ENCODE measurements around the gene OR5AK2. TPM values are rescaled to one million over a fixed set of nuclear protein-coding genes. Genes with fewer than 3 reads are reported as not detected.
"Not testable (repeated sequence)": the region's sequence is repeated elsewhere in the genome, so short reads cannot be mapped to it uniquely, and the experiment has no call there.

OR5AK2 gene, protein sequence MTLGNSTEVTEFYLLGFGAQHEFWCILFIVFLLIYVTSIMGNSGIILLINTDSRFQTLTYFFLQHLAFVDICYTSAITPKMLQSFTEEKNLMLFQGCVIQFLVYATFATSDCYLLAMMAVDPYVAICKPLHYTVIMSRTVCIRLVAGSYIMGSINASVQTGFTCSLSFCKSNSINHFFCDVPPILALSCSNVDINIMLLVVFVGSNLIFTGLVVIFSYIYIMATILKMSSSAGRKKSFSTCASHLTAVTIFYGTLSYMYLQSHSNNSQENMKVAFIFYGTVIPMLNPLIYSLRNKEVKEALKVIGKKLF
- not detected in 2 replicates for polyA plus RNA-seq (2013)

DNA sequence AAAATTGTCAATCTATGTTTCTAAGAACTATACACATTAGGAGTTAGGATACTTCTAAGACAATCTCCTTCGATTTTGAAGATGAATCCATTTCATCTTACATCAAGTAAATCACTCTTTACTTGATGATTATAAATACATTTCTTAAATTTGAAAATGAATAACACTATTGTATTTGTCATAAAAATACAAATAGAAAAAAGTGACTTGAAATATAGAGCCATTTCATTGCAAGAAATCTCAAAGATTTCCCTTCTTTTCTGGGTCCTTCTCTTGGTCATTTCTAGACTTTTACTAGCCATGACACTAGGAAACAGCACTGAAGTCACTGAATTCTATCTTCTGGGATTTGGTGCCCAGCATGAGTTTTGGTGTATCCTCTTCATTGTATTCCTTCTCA is at the start of gene OR5AK2:
Gene OR5AK2 (plus strand): TSS at position 301 of the 400 bp plus-strand sequence. CDS start 0 bp downstream, at position 301.
- Histone ChIP-seq H3K4ac (ENCODE audit: low read depth, low read length) (no peak within 1 kb of the TSS), H3K4me2 (ENCODE audit: low read length) (no peak within 1 kb of the TSS), H2BK5ac (ENCODE audit: low read depth, low read length, poor library complexity) (no peak within 1 kb of the TSS), H2BK120ac (ENCODE audit: insufficient read depth, low read length, poor library complexity) (no peak within 1 kb of the TSS), H3K14ac (ENCODE audit: low read length) (no peak within 1 kb of the TSS), H3K27me3 (ENCODE audit: insufficient read depth, low read length) (no peaks in the 10 kb centered on the region), H3K4me1 (ENCODE audit: control insufficient read depth in 1 of 2, insufficient read depth in 2 of 2, low read length in 2 of 2) (no peaks in the 10 kb centered on the region), H3K27ac (ENCODE audit: low read depth, low read length) (no peak within 1 kb of the TSS), H2AFZ (ENCODE audit: insufficient read depth, low read length, poor library complexity) (no peak within 1 kb of the TSS), H3K9ac (ENCODE audit: low read length) (no peak within 1 kb of the TSS), H3K4me3 (ENCODE audit: low read depth, low read length) (no peak within 1 kb of the TSS), H3K18ac (ENCODE audit: low read length) (no peak within 1 kb of the TSS), H3K9me3 (ENCODE audit: insufficient read depth, low read depth, low read length) (no peaks in the 10 kb centered on the region), H2AK5ac (ENCODE audit: low read length) (no peak within 1 kb of the TSS), H2BK12ac (ENCODE audit: low read length) (no peak within 1 kb of the TSS), H4K91ac (ENCODE audit: low read depth, low read length) (no peak within 1 kb of the TSS), H4K12ac (ENCODE audit: low read depth, low read length) (no peak within 1 kb of the TSS), H3K79me2 (ENCODE audit: control insufficient read depth, insufficient read depth, low read length, poor library complexity) (no peaks in the 10 kb centered on the region), H3K23ac (ENCODE audit: low read length) (no peak within 1 kb of the TSS), H3K79me1 (ENCODE audit: low read length) (no peaks in the 10 kb centered on the region), H4K8ac (ENCODE audit: low read depth, low read length) (no peak within 1 kb of the TSS), H3K36me3 (ENCODE audit: control insufficient read depth in 1 of 2, insufficient read depth in 2 of 2, low read length in 2 of 2) (no peaks in the 10 kb centered on the region)
- no peak for DNase-seq
- WGBS (ENCODE audit: extremely low coverage, insufficient coverage, insufficient read length) = no CpG with 5 or more reads among the region's 1 CpG

DNA sequence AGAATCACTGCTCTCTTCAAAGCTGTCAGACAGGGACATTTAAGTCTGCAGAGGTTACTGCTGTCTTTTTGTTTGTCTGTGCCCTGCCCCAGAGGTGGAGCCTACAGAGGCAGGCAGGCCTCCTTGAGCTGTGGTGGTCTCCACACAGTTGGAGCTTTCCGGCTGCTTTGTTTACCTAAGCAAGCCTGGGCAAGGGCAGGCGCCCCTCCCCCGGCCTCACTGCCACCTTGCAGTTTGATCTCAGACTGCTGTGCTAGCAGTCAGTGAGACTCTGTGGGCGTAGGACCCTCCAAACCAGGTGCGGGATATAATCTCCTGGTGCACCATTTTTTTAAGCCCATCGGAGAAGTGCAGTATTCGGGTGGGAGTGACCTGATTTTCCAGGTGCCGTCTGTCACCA is 43.2 kb upstream of the OR5AK2 start:
- H3K27ac ChIP-seq (ENCODE audit: low read depth, low read length); H3K18ac ChIP-seq (ENCODE audit: low read length); H3K14ac ChIP-seq (ENCODE audit: low read length); DNase-seq; H2AFZ ChIP-seq (ENCODE audit: insufficient read depth, low read length, poor library complexity); H2AK5ac ChIP-seq (ENCODE audit: low read length); H3K79me1 ChIP-seq (ENCODE audit: low read length); H3K9me3 ChIP-seq (ENCODE audit: insufficient read depth, low read depth, low read length); H3K36me3 ChIP-seq (ENCODE audit: control insufficient read depth in 1 of 2, insufficient read depth in 2 of 2, low read length in 2 of 2); H3K79me2 ChIP-seq (ENCODE audit: control insufficient read depth, insufficient read depth, low read length, poor library complexity); H4K12ac ChIP-seq (ENCODE audit: low read depth, low read length); H3K9ac ChIP-seq (ENCODE audit: low read length); H3K23ac ChIP-seq (ENCODE audit: low read length); H2BK12ac ChIP-seq (ENCODE audit: low read length); H2BK120ac ChIP-seq (ENCODE audit: insufficient read depth, low read length, poor library complexity); H4K8ac ChIP-seq (ENCODE audit: low read depth, low read length); H3K27me3 ChIP-seq (ENCODE audit: insufficient read depth, low read length); H3K4ac ChIP-seq (ENCODE audit: low read depth, low read length); H3K4me1 ChIP-seq (ENCODE audit: control insufficient read depth in 1 of 2, insufficient read depth in 2 of 2, low read length in 2 of 2); H3K4me2 ChIP-seq (ENCODE audit: low read length); H3K4me3 ChIP-seq (ENCODE audit: low read depth, low read length); H4K91ac ChIP-seq (ENCODE audit: low read depth, low read length); H2BK5ac ChIP-seq (ENCODE audit: low read depth, low read length, poor library complexity): not testable (repeated sequence)
- no CpG with 5 or more reads among the region's 8 CpGs for WGBS (ENCODE audit: extremely low coverage, insufficient coverage, insufficient read length)

DNA sequence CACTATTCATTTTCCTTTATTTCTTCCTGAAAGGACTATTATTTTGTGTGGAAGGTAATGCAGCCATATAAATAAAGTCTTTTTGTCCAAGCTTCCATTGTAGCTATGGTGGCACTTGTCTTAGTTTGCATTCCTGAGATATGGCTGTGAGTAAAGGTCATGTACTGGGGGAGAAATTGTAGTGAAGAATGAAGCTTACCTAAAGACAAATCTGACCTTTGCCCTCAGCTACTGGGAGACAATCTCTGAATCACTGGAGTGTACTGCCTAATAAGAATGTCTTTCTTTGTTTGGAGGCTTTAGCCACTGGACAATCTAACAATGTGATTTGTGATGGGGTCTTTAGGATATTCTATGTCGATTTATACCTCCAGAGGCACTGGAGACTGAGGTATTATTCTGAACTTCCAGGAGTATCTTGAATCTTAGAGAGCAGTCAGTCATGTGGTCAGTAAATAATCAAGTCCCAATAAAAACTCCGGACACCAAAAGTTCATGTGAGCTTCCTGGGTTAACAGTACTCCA is 39.7 kb upstream of the OR5AK2 start:
- Histone ChIP-seq H3K9me3 (ENCODE audit: insufficient read depth, low read depth, low read length) (peaks cover 2% of the 10 kb centered on the region), H2BK12ac (ENCODE audit: low read length) (no peak overlapping the region), H2AK5ac (ENCODE audit: low read length) (no peak overlapping the region), H2AFZ (ENCODE audit: insufficient read depth, low read length, poor library complexity) (no peak overlapping the region), H3K9ac (ENCODE audit: low read length) (no peak overlapping the region), H3K79me2 (ENCODE audit: control insufficient read depth, insufficient read depth, low read length, poor library complexity) (no peaks in the 10 kb centered on the region), H3K18ac (ENCODE audit: low read length) (no peak overlapping the region), H2BK5ac (ENCODE audit: low read depth, low read length, poor library complexity) (no peak overlapping the region), H2BK120ac (ENCODE audit: insufficient read depth, low read length, poor library complexity) (no peak overlapping the region), H3K4me1 (ENCODE audit: control insufficient read depth in 1 of 2, insufficient read depth in 2 of 2, low read length in 2 of 2) (no peaks in the 10 kb centered on the region), H3K79me1 (ENCODE audit: low read length) (no peaks in the 10 kb centered on the region), H3K14ac (ENCODE audit: low read length) (no peak overlapping the region), H3K27ac (ENCODE audit: low read depth, low read length) (no peak overlapping the region), H3K4ac (ENCODE audit: low read depth, low read length) (no peak overlapping the region), H3K27me3 (ENCODE audit: insufficient read depth, low read length) (no peaks in the 10 kb centered on the region), H3K4me3 (ENCODE audit: low read depth, low read length) (no peak overlapping the region), H3K36me3 (ENCODE audit: control insufficient read depth in 1 of 2, insufficient read depth in 2 of 2, low read length in 2 of 2) (peaks cover 1% of the 10 kb centered on the region in 2 experiments), H3K4me2 (ENCODE audit: low read length) (no peak overlapping the region), H4K12ac (ENCODE audit: low read depth, low read length) (no peak overlapping the region), H3K23ac (ENCODE audit: low read length) (no peak overlapping the region), H4K8ac (ENCODE audit: low read depth, low read length) (no peak overlapping the region), H4K91ac (ENCODE audit: low read depth, low read length) (no peak overlapping the region)
- WGBS (ENCODE audit: extremely low coverage, insufficient coverage, insufficient read length) = no CpG with 5 or more reads among the region's 2 CpGs
- DNase-seq = no peak

DNA sequence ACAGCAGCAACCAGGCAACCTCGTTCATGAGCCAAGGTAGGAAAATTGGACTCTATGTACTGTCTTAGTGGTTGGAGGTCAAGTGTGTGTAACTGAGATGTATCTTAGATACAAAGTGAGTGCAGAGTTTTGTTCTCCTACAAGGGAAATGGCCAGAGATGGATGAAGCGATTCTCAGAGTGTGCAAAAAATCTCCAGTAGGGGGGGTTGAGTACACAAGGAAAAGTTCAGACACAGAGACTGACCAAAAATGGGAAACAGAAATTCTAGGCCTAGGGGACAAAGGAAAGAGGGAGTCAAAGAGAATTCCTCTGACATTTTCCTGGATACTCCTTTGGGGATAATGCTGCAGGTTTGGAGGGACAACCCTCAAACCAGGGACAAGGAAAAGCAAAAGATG is 38.2 kb upstream of the OR5AK2 start:
- Histone ChIP-seq H3K79me2 (ENCODE audit: control insufficient read depth, insufficient read depth, low read length, poor library complexity) (no peaks in the 10 kb centered on the region), H3K9ac (ENCODE audit: low read length) (no peak overlapping the region), H4K8ac (ENCODE audit: low read depth, low read length) (no peak overlapping the region), H3K4me1 (ENCODE audit: control insufficient read depth in 1 of 2, insufficient read depth in 2 of 2, low read length in 2 of 2) (no peaks in the 10 kb centered on the region), H3K14ac (ENCODE audit: low read length) (no peak overlapping the region), H3K9me3 (ENCODE audit: insufficient read depth, low read depth, low read length) (peaks cover 4% of the 10 kb centered on the region), H2BK12ac (ENCODE audit: low read length) (no peak overlapping the region), H2BK120ac (ENCODE audit: insufficient read depth, low read length, poor library complexity) (no peak overlapping the region), H3K79me1 (ENCODE audit: low read length) (no peaks in the 10 kb centered on the region), H2AK5ac (ENCODE audit: low read length) (no peak overlapping the region), H3K4me2 (ENCODE audit: low read length) (no peak overlapping the region), H3K27me3 (ENCODE audit: insufficient read depth, low read length) (no peaks in the 10 kb centered on the region), H4K91ac (ENCODE audit: low read depth, low read length) (no peak overlapping the region), H3K4me3 (ENCODE audit: low read depth, low read length) (no peak overlapping the region), H3K23ac (ENCODE audit: low read length) (no peak overlapping the region), H3K36me3 (ENCODE audit: control insufficient read depth in 1 of 2, insufficient read depth in 2 of 2, low read length in 2 of 2) (peaks cover 1% of the 10 kb centered on the region in 2 experiments), H2BK5ac (ENCODE audit: low read depth, low read length, poor library complexity) (no peak overlapping the region), H2AFZ (ENCODE audit: insufficient read depth, low read length, poor library complexity) (no peak overlapping the region), H4K12ac (ENCODE audit: low read depth, low read length) (no peak overlapping the region), H3K27ac (ENCODE audit: low read depth, low read length) (no peak overlapping the region), H3K18ac (ENCODE audit: low read length) (no peak overlapping the region), H3K4ac (ENCODE audit: low read depth, low read length) (no peak overlapping the region)
- whole genome bisulfite sequencing (ENCODE audit: extremely low coverage, insufficient coverage, insufficient read length) = no CpG with 5 or more reads among the region's 2 CpGs
- DNase-seq = no peak
